ENCODE results near the gene CMSS1.

Gene CMSS1

DNA sequence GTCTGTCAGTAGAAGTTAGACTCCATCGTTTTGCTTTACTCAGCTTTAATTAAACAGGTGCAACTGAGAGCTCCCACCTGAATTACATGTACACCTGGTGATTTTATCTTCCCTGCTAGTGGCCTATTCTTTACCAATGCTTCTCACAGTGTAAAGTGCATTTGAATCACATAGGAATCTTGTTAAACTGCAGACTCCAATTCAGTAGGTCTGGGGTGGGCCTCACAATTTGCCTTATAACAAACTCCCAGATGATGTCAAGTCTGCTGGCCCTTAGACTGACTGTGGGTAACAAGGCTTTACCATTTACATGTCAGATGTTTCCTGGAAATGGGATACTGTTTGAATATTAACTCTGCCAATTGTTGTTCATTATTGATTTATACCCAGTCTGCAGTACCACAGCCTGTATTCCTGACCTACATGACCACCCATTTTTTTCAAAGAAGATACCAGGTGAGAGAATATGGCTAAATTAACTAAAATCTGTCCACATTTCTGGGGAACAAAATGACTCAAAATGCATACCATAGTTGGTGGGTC, 37.2 kb downstream of the CMSS1 start:
- no peak for DNase-seq (ENCODE audit: low read depth)

- no peak for DNase-seq (ENCODE audit: low read depth)
Measured at GRCh38 chr3:99855900-99856299, 38.2 kb downstream of the CMSS1 start.

DNA sequence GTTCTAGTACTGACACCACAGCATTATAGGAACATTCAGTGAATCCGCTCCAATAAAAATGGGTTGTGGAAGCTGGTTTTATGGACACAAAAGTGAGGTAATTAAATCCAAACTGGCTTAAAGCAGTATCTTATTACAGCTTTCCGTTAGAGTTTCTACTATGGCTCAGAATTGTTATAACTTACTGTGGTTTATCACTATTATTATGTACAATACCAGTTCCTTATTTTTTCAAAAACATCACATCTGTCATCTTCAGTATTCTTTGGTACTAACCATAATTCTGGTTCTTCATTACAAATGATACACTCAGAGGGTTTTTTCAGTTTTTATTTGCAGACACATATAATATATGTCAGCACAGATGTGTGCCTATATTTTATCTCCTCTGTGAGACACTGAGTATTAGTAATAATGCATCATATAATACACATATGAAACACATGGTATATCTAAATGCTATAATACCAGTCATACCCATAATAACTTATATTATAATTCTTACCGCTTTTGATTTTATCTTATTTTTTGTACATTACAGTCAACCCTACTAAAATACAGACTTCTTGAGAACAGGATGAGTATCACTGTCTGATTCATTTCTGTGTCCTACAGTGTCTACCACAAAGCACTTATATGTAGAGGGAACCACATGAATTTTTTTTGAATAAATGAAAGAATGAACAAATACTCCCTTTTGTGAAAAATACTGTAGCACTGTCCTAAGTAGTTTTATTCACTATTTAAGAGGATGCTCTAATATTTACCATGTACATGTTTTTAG, 39.0 kb downstream of the CMSS1 start:
- no peak for DNase-seq (ENCODE audit: low read depth)

- DNase-seq (ENCODE audit: low read depth), result no peak
Measured at GRCh38 chr3:99857278-99857677, 39.6 kb downstream of the CMSS1 start.

- DNase-seq (ENCODE audit: low read depth), result no peak
Measured at GRCh38 chr3:99858469-99858868, 40.8 kb downstream of the CMSS1 start.

DNA sequence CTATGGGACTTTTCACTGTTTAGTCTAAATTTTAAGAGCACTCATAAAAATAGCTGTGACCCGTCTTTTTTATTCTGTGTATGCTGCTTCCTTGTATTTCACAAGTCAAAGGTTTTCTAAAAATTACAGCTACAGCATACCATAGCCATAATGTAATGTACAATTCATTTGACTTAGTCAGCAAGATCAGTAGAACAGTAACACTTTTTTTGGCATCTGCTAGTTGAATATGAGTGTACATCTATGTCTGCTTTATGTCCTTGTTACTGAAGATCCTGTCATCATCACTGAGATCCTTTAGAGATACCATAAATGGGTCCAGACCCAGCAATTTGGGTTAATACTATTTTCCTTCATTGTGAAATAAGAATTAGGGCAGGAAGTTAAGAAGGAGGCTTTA, 42.2 kb downstream of the CMSS1 start:
- peak; percentile 89 for DNase-seq (ENCODE audit: low read depth)

DNA sequence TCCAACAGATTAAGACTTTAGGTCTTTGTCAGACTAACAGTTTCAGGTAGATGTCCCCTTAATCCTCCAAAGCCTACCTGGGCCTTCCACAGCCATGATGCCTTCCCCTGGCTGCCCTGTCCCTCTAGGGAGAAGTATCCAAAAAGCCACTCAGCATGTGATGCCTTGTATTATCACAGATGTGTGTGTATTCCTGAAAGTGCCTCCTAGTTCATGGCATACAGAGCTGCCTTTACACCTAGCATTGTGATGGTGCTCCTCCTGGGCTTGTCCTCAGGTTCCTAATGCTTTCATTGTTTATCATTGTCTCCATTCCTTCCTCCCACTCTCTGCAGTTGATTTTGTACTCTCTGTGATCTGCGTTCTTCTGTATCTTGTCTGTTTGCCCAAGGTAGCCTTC, 43.6 kb downstream of the CMSS1 start:
- no peak for DNase-seq (ENCODE audit: low read depth)

GRCh38 chr3:99862208-99862607, 44.5 kb downstream of the CMSS1 start:
- DNase-seq (ENCODE audit: low read depth), result peak; percentile 64

GRCh38 chr3:99863002-99863401, 45.3 kb downstream of the CMSS1 start:
- DNase-seq (ENCODE audit: low read depth), result no peak

DNA sequence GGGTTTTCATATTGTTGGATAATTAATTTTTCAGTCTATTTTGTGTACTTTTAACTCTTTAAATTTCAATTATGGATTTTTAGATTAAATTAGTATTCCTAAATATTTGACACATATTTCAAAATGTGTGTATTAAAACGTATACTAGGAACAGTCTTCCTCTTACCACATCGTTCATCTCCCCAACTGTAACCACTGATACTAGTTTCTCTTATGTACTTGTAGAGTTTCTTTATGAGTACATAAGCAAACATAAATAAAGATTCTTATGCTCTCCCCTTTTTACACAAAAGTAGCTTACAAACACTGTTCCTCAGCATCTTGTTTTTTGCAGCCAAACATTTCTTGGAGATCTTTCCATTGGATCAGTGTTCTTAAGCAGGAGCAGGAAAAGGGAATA, 45.9 kb downstream of the CMSS1 start:
- no peak for DNase-seq (ENCODE audit: low read depth)

GRCh38 chr3:99864289-99864688, 46.6 kb downstream of the CMSS1 start:
- no peak for DNase-seq (ENCODE audit: low read depth)

GRCh38 chr3:99865321-99865720, 47.7 kb downstream of the CMSS1 start:
- no peak for DNase-seq (ENCODE audit: low read depth)

GRCh38 chr3:99866261-99866761, 48.6 kb downstream of the CMSS1 start:
- DNase-seq (ENCODE audit: low read depth), result peak; percentile 59

GRCh38 chr3:99867594-99868310, 50.1 kb downstream of the CMSS1 start:
- DNase-seq (ENCODE audit: low read depth), result no peak

DNA sequence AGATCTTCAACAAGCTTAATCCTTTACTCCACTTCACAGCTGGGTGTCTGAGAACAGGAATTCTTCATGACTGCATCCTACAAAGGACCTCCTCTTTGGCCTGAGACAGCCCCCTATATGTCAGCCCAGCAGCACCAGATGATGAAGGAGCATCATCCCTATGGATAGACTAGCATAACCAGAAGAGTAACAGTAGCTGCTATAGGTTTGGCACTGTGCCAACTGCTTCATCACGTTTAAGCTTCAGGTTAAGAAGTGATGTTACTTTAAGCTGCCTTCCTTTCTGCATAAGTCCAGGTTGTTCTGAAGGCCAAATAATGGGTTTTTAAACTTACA, 50.6 kb downstream of the CMSS1 start:
- DNase-seq (ENCODE audit: low read depth), result no peak

DNA sequence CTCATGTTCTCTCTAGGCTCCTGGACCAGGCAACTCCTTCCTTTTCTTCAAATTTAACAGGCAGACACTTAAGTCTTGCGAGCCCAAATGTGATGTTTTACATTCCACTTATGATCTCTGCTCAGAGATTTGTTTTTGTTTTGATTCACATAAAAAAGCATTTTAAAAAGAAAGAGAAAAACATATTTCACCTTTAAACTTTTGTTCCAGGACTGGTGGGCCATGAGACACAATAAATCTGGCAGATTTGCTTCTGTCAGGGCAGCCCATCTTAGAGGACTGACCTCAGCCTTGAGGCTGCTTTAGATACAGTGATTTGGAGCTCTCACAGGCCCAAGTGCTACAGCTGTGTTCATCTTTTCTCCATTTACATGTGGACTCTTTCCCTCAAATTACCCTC, 52.0 kb downstream of the CMSS1 start:
- no peak for DNase-seq (ENCODE audit: low read depth)

GRCh38 chr3:99870712-99871111, 53.0 kb downstream of the CMSS1 start:
- DNase-seq (ENCODE audit: low read depth), result no peak

DNA sequence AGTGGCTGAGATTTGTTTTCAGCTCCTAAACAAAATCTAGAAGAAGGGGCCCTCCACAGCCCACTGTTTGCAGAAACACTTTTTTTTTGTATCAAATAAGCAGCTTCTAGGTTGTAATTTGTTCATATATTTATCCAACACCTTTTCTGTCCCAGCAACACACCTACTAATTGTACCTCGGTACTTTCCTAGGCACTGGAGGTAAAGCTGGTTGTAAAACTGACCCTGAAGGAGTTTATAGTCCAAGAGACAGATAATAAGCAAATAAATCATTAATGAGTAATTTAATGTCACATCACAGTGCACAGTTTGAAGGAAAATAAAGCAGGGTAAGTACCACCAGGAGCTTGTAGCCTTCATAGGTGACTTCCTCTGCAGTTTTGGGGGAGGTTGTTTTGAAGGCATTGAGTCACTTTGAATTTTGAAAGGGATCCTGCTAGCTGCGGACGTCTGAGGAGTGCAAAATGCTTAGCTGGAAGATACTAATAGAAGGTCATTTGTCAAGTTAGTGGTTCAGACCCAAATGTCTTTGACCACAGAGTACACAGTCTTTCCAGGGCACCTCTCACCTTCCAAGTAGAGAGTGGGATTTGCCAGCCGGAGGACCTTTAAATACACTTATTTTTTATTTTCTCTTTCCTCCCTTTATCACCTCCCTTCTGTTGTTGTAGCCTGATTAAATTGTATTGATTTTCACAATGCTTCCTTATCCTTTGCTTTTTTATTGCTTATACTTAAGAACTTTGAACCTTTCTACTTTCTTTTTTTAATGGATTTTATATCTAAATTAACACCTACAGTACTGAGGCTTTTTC, 53.8 kb downstream of the CMSS1 start:
- no peak for DNase-seq (ENCODE audit: low read depth)

DNA sequence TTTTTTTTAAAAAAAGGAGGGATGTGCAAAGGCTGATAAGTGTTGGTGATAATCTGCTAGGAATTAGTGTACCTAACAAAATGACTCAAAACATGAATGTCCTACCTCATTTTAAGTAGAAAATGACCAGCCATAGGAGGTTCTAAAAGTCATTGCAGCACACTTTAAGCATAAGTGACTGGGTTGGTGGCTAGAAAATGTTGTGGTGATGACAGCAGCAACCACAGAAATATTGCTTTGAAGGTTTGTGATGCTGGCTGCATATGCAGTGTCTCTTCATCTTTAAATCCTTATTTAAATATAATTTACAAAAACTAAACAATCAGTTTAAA, 55.2 kb downstream of the CMSS1 start:
- no peak for DNase-seq (ENCODE audit: low read depth)

- DNase-seq (ENCODE audit: low read depth), result no peak
Measured at GRCh38 chr3:99873269-99874102, 55.8 kb downstream of the CMSS1 start.

DNA sequence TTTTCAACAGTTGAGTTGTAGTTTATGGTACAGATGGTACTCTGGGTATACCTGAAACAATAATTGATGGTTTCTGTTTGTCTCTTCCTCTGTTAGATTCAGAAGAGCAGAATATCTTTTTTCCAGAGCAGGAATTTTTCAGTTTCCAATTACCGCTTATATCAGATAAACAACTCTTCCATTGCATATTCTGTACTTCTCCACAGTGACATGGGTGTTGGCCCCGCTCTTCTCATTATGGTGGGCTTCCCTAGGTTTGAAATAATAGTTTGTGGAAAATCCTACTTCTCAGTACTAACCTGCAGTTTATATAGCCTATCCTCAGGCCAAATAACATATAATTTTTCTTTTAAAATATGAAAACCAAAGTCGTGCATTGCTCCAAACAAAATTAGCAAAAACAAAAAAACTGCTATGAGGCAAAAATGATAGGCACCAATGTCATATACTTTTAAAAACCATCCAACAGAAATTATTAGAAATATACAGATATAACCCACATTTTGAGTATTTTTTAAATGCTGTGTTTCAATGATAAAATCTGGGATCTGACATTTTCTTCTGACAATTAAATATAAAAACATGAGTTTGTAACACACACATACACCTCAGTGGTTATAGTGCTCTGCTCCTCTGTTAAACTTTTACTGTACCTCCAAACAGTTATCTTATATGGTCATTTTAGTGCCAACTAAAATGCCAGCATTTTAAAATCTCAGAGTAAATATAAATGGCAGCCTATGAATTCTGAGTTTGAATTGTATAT, 56.8 kb downstream of the CMSS1 start:
- DNase-seq (ENCODE audit: low read depth), result no peak

All from non-pigmented ciliary epithelial cell (primary cell).